Common myeloid progenitor, CD34-positive (primary cell): ENCODE data around the gene MACROD2.

Experiments used
- CTCF ChIA-PET: fragments of 350-600 bp; sonication (Branson Sonifier 250); formaldehyde crosslinking; loops from one replicate; lab custom pipeline; 2021; ENCODE audit warnings: antibody characterized with exemption; lab: Charles Lee
- POLR2A ChIA-PET: fragments of 350-600 bp; sonication (Branson Sonifier 250); formaldehyde crosslinking; loops from one replicate; lab custom pipeline; 2021; ENCODE audit warnings: antibody characterized with exemption; lab: Charles Lee
- DNase-seq, 3 donors: peaks; one replicate each; pipeline versions ENCODE4 v3.0.0 to v3.0.0-alpha.2; 2013
- H3K27ac ChIP-seq, 2 experiments: 1 replicate in 1 of 2; 2 replicates in 1 of 2; pipeline ENCODE4 v1.7.0; 2013; ENCODE audit warnings: inconsistent platforms in 2 of 2, low read length in 2 of 2, mild to moderate bottlenecking in 2 of 2, low read depth in 1 of 2, moderate library complexity in 1 of 2; ENCODE audit not compliant: severe bottlenecking in 2 of 2, insufficient read depth in 1 of 2, poor library complexity in 1 of 2
- H3K27me3 ChIP-seq, 5 experiments: replicated peaks in 2 of 5; 1 replicate in 3 of 5; 2 replicates in 2 of 5; pipeline versions ENCODE4 v1.6.1 to v1.7.0; 2013; ENCODE audit warnings: low read length in 4 of 5, mild to moderate bottlenecking in 2 of 5, moderate library complexity in 2 of 5, inconsistent platforms in 1 of 5; ENCODE audit not compliant: insufficient read depth in 5 of 5, control insufficient read depth in 4 of 5
- H3K36me3 ChIP-seq, 4 experiments: 1 replicate in 2 of 4; 2 replicates in 2 of 4; pipeline versions ENCODE4 v1.6.1 to v1.7.0; 2013; ENCODE audit warnings: low read length in 3 of 4, control low read depth in 1 of 4, mild to moderate bottlenecking in 1 of 4; ENCODE audit not compliant: control insufficient read depth in 4 of 4, insufficient read depth in 4 of 4
- H3K4me1 ChIP-seq, 4 experiments: 1 replicate in 3 of 4; 2 replicates in 1 of 4; pipeline versions ENCODE4 v1.6.1 to v1.7.1; 2013; ENCODE audit warnings: low read length in 3 of 4, mild to moderate bottlenecking in 3 of 4, control low read depth in 1 of 4, inconsistent platforms in 1 of 4, moderate library complexity in 1 of 4; ENCODE audit not compliant: control insufficient read depth in 4 of 4, insufficient read depth in 4 of 4; ENCODE audit errors: control extremely low read depth in 1 of 4
- H3K4me3 ChIP-seq, 7 experiments: 1 replicate in 4 of 7; 2 replicates in 3 of 7; pipeline versions ENCODE4 v1.5.1 to v1.7.0; 2013; ENCODE audit warnings: mild to moderate bottlenecking in 7 of 7, low read length in 6 of 7, moderate library complexity in 6 of 7, inconsistent platforms in 2 of 7, low read depth in 2 of 7, control low read depth in 1 of 7; ENCODE audit not compliant: insufficient read depth in 4 of 7, control insufficient read depth in 1 of 7; ENCODE audit errors: extremely low read depth in 1 of 7
- H3K9me3 ChIP-seq, 5 experiments: 1 replicate in 4 of 5; 2 replicates in 1 of 5; pipeline versions ENCODE4 v1.6.1 to v1.7.1; 2013; ENCODE audit warnings: low read length in 4 of 5, mild to moderate bottlenecking in 2 of 5, inconsistent platforms in 1 of 5, low read depth in 1 of 5, moderate library complexity in 1 of 5; ENCODE audit not compliant: control insufficient read depth in 4 of 5, insufficient read depth in 2 of 5; ENCODE audit errors: control extremely low read depth in 1 of 5
- WGBS: methylation state at CpG from one replicate; pipeline ENCODE4 v1.1.5; 2013; ENCODE audit not compliant: insufficient coverage; 5-methylcytosine and 5-hydroxymethylcytosine counted together

The MACROD2 gene

DNA sequence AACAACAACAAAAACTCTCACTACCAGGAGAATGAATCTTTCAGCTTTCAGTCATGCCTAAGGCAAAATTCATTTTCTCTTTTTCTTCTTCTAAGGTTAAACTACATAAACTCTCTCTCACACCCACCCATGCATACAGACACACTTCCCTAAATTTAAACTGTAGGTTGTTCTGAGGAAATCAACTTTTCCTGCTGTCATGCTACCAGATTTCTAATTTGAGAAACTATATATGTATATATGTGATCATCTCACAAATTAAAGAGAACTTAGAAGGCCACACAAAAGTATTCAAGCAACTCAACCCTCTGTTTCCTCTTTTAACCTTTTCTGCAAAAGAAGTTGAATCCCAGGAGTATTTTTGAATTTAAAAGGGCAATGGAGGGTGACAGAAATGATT, 2045.4 kb downstream of the MACROD2 start:
- Histone ChIP-seq H3K36me3 (no peaks in the 10 kb centered on the region), H3K4me3 (peak overlapping the region in 2 of 7 experiments; percentile 13 to 25), H3K27me3 (no peaks in the 10 kb centered on the region), H3K27ac (peak overlapping the region; percentile 12 to 70), H3K9me3 (no peaks in the 10 kb centered on the region), H3K4me1 (peaks cover 17 to 28% (median 25%) of the 10 kb centered on the region in 4 experiments)
- peak; percentile 27 to 90 (median 82) for DNase-seq
- ChIA-PET POLR2A (no interaction called here), CTCF (no interaction called here)

DNA sequence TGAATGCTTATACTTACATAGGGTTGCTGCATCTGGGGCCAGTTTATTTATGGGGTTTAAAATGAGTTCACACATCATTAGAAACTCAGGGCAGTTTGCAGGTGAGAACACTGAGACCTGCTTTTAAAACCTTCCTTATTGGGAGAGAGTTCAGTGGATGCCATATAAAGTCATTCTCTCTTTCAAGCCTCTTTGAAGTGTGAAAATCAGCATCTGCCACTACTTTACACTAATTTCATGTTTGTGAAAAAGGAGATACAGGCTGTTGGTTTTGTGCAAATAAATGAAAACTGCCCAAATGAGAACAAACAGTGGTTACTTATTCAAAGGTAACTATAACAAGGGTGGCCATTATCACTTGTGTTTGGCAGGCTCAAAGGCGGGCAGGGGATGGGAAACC, 2047.4 kb downstream of the MACROD2 start:
- Histone ChIP-seq H3K4me3 (no peak overlapping the region), H3K4me1 (peaks cover 17 to 29% (median 25%) of the 10 kb centered on the region in 4 experiments), H3K27ac (no peak overlapping the region), H3K9me3 (no peaks in the 10 kb centered on the region), H3K27me3 (no peaks in the 10 kb centered on the region), H3K36me3 (no peaks in the 10 kb centered on the region)
- WGBS, result 100% methylated on average over 1 of the region's 1 CpG
- POLR2A ChIA-PET, result no interaction called here
- no peak for DNase-seq
- CTCF ChIA-PET, result no interaction called here

DNA sequence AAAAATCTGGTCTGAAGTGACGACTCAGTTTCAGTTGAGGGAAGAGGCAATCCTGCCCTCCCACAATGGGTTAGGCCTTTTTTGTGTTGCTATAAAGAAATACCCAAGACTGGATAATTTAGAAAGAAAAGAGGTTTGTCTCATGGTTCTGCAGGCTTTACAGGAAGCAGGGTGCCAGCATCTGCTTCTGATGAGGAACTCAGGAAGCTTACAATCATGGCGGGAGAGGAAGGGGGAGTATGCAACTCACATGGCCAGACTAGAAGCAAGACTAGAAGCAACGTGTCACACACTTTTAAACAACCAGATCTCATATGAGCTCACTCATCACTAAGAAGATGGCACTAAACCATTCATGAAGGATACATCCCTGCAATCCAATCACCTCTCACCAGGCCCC, 2048.6 kb downstream of the MACROD2 start:
- H3K4me3 ChIP-seq, result no peak overlapping the region
- DNase-seq, result peak in 2 of 3 donors; percentile 38 to 40
- H3K27me3 ChIP-seq, result no peaks in the 10 kb centered on the region
- ChIA-PET CTCF (no interaction called here), POLR2A (no interaction called here)
- no peaks in the 10 kb centered on the region for H3K36me3 ChIP-seq
- no peak overlapping the region for H3K27ac ChIP-seq
- no peaks in the 10 kb centered on the region for H3K9me3 ChIP-seq
- H3K4me1 ChIP-seq, result peaks cover 17 to 29% (median 25%) of the 10 kb centered on the region in 4 experiments
- WGBS, result no CpG with 5 or more reads among the region's 3 CpGs

DNA sequence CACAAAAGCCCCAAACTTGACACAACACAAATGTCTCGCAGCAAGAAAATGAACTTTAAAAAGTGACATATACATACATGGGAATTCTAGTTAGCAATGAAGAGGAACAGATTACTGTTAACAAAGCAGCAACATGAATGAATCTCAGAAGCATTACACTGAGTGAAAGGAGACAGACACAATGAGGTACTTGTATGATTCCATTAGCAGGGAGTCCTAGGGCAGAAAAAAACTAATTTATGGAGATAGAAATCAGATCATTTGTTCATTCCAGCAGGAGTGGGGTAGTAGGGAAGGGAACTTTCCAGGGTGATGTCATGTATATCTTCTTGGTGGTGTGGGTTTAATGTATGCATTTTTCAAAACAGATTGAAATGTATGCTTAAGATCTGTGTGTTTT, 2053.6 kb downstream of the MACROD2 start:
- no CpG with 5 or more reads among the region's 1 CpG for WGBS
- CTCF ChIA-PET, result no interaction called here

DNA sequence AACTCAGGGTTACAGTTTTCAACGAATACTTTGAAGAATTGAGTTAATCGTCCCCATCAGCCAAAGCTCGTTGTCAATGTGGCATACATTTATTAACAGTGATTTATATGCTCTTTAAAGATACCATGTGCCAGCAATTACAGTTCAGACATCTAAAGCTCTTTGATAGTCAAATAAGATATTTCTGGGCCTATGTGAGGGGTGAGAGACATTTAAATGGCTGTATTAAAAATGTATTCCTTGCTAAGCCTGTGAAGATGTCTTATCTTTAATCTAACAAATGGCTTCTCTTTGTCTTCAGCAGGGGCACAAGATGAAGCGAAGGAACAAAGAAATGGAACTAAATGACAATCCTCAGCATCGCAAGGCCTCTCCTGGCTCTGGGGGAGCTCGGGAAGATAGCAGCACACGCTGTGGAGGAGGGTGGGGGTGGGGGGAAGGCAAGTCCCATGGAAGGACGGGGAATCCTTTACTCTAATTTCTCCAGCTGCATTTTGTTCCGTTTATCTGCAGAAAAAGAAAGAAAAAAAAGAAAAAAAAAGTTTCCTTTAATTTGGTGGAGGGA, 2054.3 kb downstream of the MACROD2 start:
- Histone ChIP-seq H3K9me3 (no peaks in the 10 kb centered on the region), H3K4me1 (peaks cover 0 to 20% (median 10%) of the 10 kb centered on the region in 4 experiments), H3K4me3 (no peak overlapping the region), H3K36me3 (no peaks in the 10 kb centered on the region), H3K27ac (no peak overlapping the region), H3K27me3 (no peaks in the 10 kb centered on the region)
- ChIA-PET POLR2A (no interaction called here), CTCF (no interaction called here)
- WGBS, result 83% methylated on average over 1 of the region's 9 CpGs
- DNase-seq, result no peak

More for the DNA sequence above, 2053.6 kb downstream of the MACROD2 start:
- H3K4me1 ChIP-seq, result peaks cover 0 to 23% (median 10%) of the 10 kb centered on the region in 4 experiments
- no peak overlapping the region for H3K27ac ChIP-seq
- no peak for DNase-seq
- POLR2A ChIA-PET, result no interaction called here
- H3K27me3 ChIP-seq, result no peaks in the 10 kb centered on the region
- H3K4me3 ChIP-seq, result no peak overlapping the region
- no peaks in the 10 kb centered on the region for H3K9me3 ChIP-seq
- no peaks in the 10 kb centered on the region for H3K36me3 ChIP-seq

DNA sequence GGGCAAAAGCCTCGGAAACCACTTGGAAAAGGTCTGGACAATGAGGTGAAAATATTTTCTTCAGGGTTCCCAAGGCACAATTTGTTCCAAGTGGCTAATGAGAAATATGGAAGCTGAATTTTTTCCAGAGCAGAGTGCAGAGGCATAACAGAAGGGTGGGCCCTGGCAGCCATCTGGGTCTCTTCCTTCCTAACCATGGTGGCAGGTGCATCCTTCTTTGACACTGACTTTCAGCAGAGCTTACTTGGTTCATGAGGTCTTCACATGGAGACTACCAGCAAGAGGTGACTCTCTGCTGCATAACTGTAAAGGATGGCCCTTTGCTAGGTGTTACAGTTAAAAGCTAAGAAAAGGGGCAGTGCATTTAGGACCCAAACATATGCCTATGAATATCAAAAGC, 2055.1 kb downstream of the MACROD2 start:
- DNase-seq, result peak; percentile 5 to 84 (median 70)
- peaks cover 0 to 20% (median 12%) of the 10 kb centered on the region in 4 experiments for H3K4me1 ChIP-seq
- ChIA-PET CTCF (interaction anchor here (0.5 kb wide), 1 partner anchor 1882 kb away, joined by 4 read pairs; no protein-coding TSS in a partner anchor), POLR2A (no interaction called here)
- H3K36me3 ChIP-seq, result no peaks in the 10 kb centered on the region
- no peak overlapping the region for H3K4me3 ChIP-seq
- H3K9me3 ChIP-seq, result no peaks in the 10 kb centered on the region
- H3K27ac ChIP-seq, result peak overlapping the region in 1 of 2 experiments; percentile 4
- no peaks in the 10 kb centered on the region for H3K27me3 ChIP-seq
- WGBS, result 86% methylated on average over 1 of the region's 1 CpG

DNA sequence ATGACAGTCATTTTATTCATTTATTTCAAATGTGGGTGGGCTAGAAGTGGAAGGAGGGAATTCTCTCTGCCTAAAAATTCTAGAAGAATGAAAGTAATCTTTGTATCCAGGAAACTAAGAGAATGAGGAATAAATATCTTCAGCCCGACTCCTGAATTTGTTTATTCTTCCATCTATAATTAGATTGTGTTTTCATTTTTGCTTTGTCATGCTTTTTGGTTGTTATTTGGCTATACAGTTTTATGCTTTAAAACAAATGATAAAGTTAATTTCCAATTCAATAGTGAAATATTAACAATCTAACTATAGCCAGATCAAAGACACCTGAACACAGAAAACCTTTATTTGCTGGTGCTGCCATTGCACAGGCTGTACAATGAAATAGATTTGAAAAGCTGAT, 2056.7 kb downstream of the MACROD2 start:
- peaks cover 0 to 20% (median 12%) of the 10 kb centered on the region in 4 experiments for H3K4me1 ChIP-seq
- no CpG with 5 or more reads among the region's 1 CpG for WGBS
- H3K36me3 ChIP-seq, result no peaks in the 10 kb centered on the region
- H3K27ac ChIP-seq, result no peak overlapping the region
- DNase-seq, result no peak
- no peak overlapping the region for H3K4me3 ChIP-seq
- ChIA-PET CTCF (no interaction called here), POLR2A (no interaction called here)
- H3K27me3 ChIP-seq, result no peaks in the 10 kb centered on the region
- no peaks in the 10 kb centered on the region for H3K9me3 ChIP-seq
